ENCODE measurements around the gene NCOA5.
"Not testable (repeated sequence)": the region's sequence is repeated elsewhere in the genome, so short reads cannot be mapped to it uniquely, and the experiment has no call there.

The NCOA5 gene

GRCh38 chr20:46120136-46120535 is 30.4 kb upstream of the NCOA5 start:
- FAIRE-seq = no peak

GRCh38 chr20:46119547-46119946 is 29.8 kb upstream of the NCOA5 start:
- no peak for FAIRE-seq

GRCh38 chr20:46119028-46119546 is 29.3 kb upstream of the NCOA5 start:
- no peak for FAIRE-seq

GRCh38 chr20:46118481-46119020 is 28.8 kb upstream of the NCOA5 start:
- FAIRE-seq = no peak

- FAIRE-seq = no peak
These were observed 28.1 kb upstream of the NCOA5 start, which contains the start of gene CD40 for GRCh38 chr20:46117704-46118467. Gene CD40 (plus strand): TSS chr20:46118314. CDS start chr20:46118344, 30 bp downstream.

- no peak for FAIRE-seq
These were observed 24.7 kb upstream of the NCOA5 start for GRCh38 chr20:46114449-46114848.

- no peak for FAIRE-seq
These were observed 23.3 kb upstream of the NCOA5 start for GRCh38 chr20:46113113-46113470.

GRCh38 chr20:46112430-46113112 is 22.8 kb upstream of the NCOA5 start:
- no peak for FAIRE-seq

GRCh38 chr20:46111836-46112212 is 22.1 kb upstream of the NCOA5 start:
- FAIRE-seq = no peak

GRCh38 chr20:46111028-46111835 is 21.5 kb upstream of the NCOA5 start:
- no peak for FAIRE-seq

GRCh38 chr20:46108976-46109375 is 19.2 kb upstream of the NCOA5 start:
- FAIRE-seq = no peak

- no peak for FAIRE-seq
These were observed 18.7 kb upstream of the NCOA5 start for GRCh38 chr20:46108435-46108841.

GRCh38 chr20:46107061-46107460 is 17.3 kb upstream of the NCOA5 start:
- FAIRE-seq = no peak

- FAIRE-seq = no peak
These were observed 14.5 kb upstream of the NCOA5 start for GRCh38 chr20:46104262-46104661.

GRCh38 chr20:46102940-46103339 is 13.2 kb upstream of the NCOA5 start:
- FAIRE-seq = no peak

- no peak for FAIRE-seq
These were observed 12.2 kb upstream of the NCOA5 start for GRCh38 chr20:46101957-46102356.

- no peak for FAIRE-seq
These were observed 11.2 kb upstream of the NCOA5 start for GRCh38 chr20:46100988-46101387.

- FAIRE-seq = not testable (repeated sequence)
These were observed 10.7 kb upstream of the NCOA5 start for GRCh38 chr20:46100444-46100843.

GRCh38 chr20:46099491-46100287 is 9.9 kb upstream of the NCOA5 start:
- no peak for FAIRE-seq

- FAIRE-seq = no peak
These were observed 3.8 kb upstream of the NCOA5 start for GRCh38 chr20:46093531-46093930.

GRCh38 chr20:46091622-46092535 is 2.1 kb upstream of the NCOA5 start:
- not testable (repeated sequence) for FAIRE-seq
